GM18907 (cell line): ENCODE results near the gene DEFB126.
"Not testable (repeated sequence)": the region's sequence is repeated elsewhere in the genome, so short reads cannot be mapped to it uniquely, and the experiment has no call there.

Experiments used
- ATAC-seq: cut with Tn5 transposase; IDR thresholded peaks from one replicate; pipeline ENCODE4 v1.9.1; 2021; ENCODE audit warnings: mild to moderate bottlenecking, moderate library complexity; ENCODE audit not compliant: unreplicated experiment

DEFB126 gene, protein sequence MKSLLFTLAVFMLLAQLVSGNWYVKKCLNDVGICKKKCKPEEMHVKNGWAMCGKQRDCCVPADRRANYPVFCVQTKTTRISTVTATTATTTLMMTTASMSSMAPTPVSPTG

DNA sequence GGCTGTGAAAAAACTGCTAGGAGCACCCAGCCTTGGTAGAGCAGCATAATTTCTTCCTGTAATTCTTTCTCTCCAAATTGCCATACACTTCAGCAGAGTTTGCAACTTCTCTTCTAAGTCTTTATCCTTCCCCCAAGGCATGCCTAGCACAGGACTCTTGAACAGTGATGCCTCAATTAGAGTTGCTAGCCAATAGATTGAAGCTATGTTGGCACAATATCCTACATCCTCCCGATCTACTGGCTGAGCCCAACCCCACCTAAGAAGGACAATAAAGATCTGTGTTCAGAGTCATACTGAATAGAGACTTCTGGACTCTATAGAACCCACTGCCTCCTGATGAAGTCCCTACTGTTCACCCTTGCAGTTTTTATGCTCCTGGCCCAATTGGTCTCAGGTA lies at the start of gene DEFB126:
DEFB126 (plus strand) TSS at position 301 of the 400 bp plus-strand sequence; CDS start at position 340, 39 bp downstream.
- ATAC-seq: no peak

DNA sequence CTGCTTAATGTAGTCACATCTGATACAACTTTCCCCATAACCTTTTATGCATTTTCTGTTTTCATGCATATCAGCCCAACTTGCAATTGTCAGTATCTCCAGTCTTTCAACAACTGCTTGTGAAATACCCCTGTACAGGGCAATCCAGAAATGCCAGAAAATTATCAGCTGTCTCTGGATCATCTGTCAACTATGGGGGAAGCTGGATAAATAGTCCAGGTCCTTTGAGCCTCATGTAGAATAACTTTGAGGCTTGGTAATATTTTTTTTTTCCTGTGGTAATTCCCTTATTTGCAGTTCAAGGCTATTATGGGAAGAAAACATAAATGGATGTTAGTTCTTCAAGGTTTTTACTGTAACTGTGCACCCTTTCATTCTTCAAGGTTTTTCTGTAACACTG lies 48.7 kb upstream of the DEFB126 start:
- ATAC-seq: no peak

DNA sequence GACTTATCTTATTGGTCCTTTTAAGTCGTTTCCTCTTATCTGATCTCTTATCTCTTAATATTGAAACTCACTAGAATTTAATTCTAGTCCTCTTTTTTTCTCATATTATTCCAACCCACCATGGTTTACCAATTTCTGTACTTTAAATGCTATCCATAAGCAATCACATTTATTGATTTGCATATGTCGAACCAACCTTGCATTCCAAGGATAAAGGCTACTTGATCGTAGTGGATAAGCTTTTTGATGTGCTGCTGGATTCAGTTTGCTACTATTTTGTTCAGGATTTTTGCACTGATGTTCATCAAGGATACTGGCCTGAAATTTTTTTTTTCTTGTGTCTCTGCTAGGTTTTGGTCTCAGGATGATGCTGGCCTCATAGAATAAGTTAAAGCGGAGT lies 47.2 kb upstream of the DEFB126 start:
- ATAC-seq: no peak

DNA sequence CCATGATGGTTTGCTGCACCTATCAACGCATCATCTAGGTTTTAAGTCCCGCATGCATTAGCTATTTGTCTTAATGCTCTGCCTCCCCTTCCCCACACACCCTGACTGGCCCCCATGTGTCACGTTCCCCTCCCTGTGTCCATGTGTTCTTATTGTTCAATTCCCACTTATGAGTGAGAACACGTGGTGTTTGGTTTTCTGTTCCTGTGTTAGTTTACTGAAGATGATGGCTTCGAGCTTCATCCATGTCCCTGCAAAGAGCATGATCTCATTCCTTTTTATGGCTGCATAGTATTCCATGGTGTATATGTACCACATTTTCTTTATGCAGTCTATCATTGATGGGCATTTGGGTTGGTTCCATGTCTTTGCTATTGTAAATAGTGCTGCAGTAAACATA lies 44.7 kb upstream of the DEFB126 start:
- not testable (repeated sequence) for ATAC-seq

DNA sequence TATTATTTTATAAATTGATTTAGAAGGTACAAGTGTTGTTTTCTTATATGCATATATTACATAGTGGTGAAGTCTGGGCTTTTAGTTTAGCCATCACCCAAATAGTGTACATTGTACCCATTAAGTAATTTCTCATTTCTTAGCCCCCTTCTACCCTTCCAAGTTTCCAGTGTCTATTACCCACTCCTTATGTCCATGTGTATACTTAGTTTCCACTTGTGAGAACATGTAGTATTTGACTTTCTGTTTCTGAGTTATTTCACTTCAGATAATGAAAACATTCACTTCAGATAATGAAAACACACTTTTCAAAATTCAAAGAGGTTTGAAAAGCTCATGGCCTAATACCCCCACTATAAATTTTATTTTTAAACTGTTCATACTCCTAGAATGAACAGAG lies 40.4 kb upstream of the DEFB126 start:
- no peak for ATAC-seq

DNA sequence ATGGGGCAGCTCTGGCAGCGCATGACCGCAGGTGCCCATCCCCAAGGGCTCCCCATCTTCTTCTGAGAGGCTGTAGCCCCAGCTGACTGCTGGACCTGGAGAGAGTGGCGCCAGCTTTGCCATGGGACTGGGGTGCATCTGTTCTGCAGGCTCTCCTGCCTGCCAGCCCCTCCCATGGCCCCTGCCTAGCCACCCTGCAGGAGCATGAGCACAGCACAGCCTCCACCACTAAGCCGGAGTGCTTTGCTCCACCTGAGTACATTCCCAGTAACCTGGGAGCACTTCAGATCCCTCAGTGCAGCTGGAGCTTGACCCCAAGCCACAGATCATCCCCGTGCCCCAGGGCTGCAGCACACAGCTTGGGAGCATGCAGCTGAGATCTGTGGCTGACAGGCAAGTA lies 38.9 kb upstream of the DEFB126 start:
- no peak for ATAC-seq

DNA sequence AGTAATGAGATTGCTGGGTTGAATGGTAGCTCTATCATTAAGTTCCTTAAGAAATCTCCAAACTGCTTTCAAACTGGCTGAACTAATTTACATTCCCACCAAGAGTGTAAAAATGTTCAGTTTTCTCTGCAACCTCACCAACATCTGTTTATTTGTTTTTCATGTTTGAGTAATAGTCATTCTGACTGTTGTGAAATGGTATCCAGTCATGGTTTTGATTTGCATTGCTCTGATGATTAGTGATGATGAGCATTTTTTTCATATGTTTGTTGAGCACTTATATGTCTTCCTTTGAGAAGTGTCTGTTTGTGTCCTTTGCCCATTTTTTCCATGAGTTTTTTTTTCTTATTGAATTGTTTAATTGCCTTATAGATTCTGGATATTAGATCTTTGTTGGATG lies 30.0 kb upstream of the DEFB126 start:
- no peak for ATAC-seq

DNA sequence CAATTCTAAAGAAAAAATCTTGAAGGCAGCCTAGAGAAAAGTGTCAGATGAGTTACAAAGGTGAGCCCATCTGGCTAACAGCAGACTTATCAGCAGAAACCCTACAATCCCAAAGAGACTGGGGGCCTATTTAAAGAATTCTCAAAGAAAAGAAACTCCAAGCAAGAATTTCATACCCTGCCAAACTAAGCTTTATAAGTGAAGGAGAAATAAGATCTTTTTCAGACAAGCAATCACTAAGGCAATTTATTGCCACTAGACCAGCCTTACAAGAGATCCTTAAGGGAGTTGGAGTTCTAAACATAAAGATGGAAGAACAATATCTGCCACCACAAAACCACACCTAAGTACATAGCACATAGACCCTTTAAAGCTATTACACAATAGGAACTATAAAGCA lies 24.9 kb upstream of the DEFB126 start:
- ATAC-seq: no peak

DNA sequence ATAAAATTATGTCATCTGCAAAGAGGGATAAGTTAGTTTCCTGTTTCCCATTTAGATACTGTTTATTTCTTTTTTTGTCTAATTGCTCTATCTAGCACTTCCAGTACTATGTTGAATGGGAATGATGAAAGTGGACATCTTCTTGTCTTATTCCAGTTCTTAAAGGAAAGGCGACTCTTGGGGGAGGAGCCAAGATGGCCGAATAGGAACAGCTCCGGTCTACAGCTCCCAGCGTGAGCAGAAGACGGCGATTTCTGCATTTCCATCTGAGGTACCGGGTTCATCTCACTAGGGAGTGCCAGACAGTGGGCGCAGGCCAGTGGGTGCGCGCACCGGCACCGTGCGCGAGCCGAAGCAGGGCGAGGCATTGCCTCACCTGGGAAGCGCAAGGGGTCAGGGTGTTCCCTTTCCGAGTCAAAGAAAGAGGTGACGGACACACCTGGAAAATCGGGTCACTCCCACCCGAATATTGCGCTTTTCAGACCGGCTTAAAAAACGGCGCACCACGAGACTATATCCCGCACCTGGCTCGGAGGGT lies 12.5 kb upstream of the DEFB126 start:
- ATAC-seq: not testable (repeated sequence)

DNA sequence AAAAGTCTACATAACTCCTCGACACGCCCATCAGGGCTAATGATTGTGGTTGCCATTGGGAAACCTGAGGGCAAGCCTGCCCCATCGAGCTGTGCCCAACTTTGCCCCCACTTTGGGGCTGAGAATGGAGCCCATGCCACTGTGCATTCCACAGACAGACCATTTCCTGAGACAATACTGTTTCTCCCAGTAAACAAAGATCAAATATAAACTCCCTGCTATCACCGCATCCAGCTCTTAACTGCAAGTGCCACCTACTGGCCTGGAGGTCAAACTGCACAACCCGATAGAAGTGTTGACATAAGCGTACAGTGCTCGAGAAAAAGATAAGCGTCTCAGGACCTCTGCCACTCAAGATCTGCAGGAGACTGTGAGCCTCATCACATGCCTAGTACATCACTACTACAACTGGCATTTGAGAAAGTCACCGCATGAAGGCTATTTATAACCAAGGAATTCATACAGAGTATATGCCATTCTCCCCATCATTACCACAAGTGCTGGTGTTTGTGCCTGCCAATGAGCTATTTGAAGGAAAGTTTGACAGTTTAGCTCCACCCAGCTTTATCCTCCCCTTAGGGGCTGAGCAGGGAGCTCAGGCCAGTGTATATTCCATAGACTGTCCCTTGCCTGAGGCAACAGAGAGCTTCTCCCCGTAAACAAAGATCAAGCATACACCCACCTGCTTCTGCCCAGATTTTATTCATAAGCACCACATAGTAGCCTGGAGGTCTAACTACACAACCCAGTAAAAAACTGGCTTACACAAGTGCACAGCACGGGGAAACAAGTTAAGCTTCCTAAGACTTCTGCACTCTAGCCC lies 4.5 kb upstream of the DEFB126 start:
- ATAC-seq: no peak

DNA sequence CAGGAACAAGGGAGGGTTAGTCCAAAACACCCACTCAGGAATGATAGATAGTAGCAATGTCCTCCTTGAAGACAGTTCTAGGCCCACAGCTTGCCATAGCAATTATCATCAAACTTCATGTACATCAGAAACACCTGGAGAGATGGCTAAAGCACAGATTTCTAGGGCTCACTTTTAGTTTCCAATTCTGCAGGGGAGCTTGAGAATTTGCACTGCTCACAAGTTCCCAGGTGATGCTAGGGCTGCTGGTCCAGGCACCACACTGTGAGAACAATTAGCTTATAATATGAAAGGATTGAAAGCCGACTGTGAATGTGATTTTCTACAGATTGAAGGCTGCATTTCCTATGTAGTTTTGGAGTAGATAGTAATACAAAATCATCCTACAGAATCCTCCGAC lies 3.5 kb downstream of the DEFB126 start:
- no peak for ATAC-seq

DNA sequence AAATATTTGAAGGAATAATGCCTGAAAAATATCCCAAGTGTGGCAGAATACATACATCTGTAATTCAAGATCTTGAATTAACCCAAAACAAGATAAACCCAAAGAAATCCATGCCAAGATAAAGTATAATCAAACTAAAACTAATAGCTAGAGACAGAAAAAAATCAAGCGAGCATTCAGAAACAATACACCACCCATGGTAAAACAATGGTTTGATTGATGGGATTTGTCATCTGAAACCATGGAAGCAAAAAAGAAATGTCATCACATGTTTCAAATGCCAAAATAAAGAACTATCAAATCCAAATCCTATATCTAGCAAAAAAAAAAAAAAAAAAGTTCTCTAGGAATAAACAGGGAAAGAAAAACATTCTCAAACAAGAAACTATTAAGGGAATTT lies 9.7 kb downstream of the DEFB126 start:
- no peak for ATAC-seq

DNA sequence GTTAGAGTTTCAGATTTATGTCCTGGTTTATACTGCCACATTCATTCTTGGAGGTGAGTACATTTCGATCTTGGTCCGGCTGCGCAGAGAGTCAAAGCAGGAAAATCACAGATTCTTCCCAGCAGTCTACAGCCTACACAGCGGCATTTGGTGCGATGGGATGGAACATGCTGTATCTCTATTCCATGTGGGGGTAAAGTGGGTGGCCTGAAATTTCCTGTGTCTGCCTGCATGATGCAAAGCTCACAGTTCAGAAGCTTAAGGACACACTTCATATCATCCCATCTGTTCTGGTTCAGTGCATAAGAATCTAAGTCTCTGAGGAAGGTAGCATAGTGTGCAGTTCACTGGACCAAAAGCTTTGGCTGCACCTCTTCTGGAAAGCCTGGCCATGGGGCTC lies 14.8 kb downstream of the DEFB126 start, which contains the start of gene DEFB127:
DEFB127 (plus strand) TSS at position 301 of the 400 bp plus-strand sequence; CDS start at position 392, 91 bp downstream.
- ATAC-seq: no peak

DNA sequence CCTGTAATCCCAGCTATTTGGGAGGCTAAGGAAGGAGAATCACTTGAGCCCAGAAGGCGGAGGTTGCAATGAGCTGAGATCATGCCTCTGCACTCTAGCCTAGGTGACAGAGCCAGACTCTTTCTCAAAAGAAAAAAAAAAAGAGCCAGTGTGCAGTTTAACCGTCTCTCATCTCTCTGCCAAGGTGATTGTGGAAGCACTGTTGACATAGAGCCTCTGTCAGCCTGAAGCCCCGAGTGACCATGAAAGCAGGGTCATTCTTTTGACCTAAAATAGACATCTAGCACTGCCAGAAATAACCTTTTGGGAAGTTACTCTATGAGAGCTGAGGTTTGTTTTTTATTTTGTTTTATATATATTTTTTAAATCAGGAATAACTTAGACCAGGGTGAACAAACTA lies 22.2 kb downstream of the DEFB126 start:
- ATAC-seq: no peak

DNA sequence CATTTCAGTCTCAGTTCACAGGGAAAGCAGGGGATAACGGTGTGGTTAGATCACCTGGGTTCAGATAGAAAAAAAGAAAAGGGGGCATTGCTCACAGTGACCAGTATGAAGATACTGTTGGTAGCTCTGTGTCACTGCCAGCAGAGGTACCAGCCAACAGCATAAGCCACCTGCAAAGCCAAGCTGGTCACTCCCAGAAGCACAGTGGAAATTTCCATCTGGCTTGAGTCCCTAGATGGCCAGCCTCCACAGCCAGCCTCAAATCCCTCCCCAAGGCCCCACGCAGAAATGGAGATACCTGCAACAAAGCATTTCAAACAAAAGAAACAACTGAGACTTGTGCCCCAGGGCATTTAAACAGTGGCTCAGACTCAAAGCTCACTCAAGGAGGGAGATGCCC lies 26.5 kb downstream of the DEFB126 start:
- ATAC-seq: no peak

DNA sequence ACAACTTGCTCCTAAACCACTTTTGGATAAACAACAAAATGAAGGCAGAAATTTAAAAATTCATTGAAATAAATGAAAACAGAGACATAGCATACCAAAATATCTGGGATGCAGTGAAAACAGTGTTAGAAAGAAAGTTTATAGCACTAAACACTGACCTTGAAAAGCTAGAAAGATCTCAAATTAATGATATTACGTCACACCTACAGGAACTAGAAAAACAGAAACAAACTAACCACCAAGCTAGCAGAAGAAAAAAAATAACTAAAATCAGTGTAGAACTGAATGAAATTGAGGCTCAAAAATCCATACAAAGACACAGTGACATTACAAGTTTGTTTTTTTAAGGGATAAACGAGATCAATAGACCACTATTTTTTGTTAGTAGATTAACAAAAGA lies 41.9 kb downstream of the DEFB126 start:
- no peak for ATAC-seq

DNA sequence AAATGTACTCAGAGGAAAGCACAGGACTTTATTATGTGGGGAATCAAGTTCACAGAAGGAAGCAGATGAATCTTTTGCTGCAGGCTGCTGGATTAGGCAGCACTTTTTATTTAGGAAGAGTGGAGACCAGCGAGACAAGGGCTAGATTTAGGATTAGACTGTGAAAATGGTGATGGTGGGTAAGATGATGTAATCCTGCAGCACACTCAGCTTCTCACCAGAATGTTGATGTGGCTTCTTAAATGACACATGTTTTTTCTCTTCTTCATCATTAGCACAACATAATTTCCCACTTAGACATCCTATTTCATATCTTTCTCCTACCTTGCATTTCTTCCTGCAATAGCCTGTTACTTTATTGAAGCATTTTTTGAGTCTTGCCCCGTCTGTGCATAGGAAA lies 45.3 kb downstream of the DEFB126 start:
- no peak for ATAC-seq

DNA sequence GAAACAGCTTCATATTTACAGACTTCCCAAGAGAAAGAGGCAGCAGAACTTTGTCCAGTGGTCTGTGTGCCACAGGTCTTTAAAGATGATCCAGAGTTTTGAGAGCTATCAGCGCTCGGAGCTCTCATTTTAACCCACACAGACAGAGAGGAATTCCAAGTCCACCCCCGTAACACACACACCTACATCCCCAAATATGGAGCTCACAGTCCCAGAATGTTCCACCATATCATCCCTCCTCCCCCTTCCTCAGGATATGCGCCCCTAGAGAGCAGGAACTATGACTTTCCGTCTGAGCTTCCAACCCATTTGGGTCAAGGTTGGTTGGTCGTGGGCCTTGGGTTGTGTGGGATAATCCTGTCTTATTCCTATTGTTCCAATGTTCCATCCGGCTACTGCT lies 47.2 kb downstream of the DEFB126 start, which contains the start of gene DEFB128:
DEFB128 (minus strand) TSS at position 101 of the 400 bp plus-strand sequence; CDS start at position 13, 88 bp downstream.
- no peak for ATAC-seq
